Measurements from ENCODE around the gene DHX36.

Gene DHX36

DNA sequence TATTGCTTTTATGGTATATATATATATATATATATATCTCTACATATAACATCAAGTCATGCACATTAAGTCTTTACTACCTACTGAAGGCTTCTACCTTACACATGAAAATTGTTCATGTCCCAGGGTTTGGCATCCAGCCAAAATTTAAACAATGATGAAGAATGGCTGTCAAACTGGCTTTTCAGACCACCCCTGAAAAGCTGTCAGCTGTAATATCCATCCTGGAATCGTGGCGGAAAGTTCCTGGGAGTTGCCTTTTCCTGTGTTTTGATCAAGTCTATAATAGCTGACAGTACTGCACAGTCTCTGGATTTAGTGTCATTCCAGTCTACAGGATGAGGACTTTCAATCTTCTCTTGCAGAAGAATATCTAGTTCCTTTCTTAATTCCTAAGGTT, 48.3 kb downstream of the DHX36 start (continued):
- TF ChIP-seq ZNF404 (tag by site-specific recombination; IDR thresholded peaks at IDR 0.05) (no peak), GLIS1 (tag by site-specific recombination; IDR thresholded peaks at IDR 0.05) (no peak), ZNF791 (tag by site-specific recombination; IDR thresholded peaks at IDR 0.05) (no peak), ZNF133 (tag by site-specific recombination; IDR thresholded peaks at IDR 0.05) (no peak)
- TF ChIP-seq, protein P1, sequence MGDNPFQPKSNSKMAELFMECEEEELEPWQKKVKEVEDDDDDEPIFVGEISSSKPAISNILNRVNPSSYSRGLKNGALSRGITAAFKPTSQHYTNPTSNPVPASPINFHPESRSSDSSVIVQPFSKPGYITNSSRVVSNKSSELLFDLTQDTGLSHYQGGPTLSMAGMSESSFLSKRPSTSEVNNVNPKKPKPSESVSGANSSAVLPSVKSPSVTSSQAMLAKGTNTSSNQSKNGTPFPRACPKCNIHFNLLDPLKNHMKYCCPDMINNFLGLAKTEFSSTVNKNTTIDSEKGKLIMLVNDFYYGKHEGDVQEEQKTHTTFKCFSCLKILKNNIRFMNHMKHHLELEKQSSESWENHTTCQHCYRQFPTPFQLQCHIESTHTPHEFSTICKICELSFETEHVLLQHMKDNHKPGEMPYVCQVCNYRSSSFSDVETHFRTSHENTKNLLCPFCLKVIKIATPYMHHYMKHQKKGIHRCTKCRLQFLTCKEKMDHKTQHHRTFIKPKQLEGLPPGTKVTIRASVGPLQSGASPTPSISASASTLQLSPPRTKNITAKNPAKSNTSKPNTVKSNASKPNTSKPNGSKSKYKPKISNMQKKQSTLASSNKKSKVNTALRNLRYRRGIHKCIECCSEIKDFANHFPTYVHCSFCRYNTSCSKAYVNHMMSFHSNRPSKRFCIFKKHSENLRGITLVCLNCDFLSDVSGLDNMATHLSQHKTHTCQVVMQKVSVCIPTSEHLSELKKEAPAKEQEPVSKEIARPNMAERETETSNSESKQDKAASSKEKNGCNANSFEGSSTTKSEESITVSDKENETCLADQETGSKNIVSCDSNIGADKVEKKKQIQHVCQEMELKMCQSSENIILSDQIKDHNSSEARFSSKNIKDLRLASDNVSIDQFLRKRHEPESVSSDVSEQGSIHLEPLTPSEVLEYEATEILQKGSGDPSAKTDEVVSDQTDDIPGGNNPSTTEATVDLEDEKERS (tag by site-specific recombination; IDR thresholded peaks at IDR 0.05) = no peak

GRCh38 chr3:154275292-154275691, 49.0 kb downstream of the DHX36 start:
- POLR2A ChIA-PET = no interaction called here
- H3K27ac ChIP-seq (ENCODE audit: extremely low read depth, low read depth, low read length) = no peak overlapping the region
- no peaks in the 10 kb centered on the region for H3K4me1 ChIP-seq (ENCODE audit: control insufficient read depth, insufficient read depth, low read length)
- TF ChIP-seq ZNF24 (tag by site-specific recombination; IDR thresholded peaks at IDR 0.05) (no peak), ZNF837 (tag by site-specific recombination; IDR thresholded peaks at IDR 0.05) (no peak)
- H3K36me3 ChIP-seq (ENCODE audit: control insufficient read depth in 2 of 2, insufficient read depth in 1 of 2, low read length in 2 of 2) = peaks cover 31 to 76% of the 10 kb centered on the region in 2 experiments
- H3K9me3 ChIP-seq (ENCODE audit: control insufficient read depth, insufficient read depth, low read depth, low read length) = no peaks in the 10 kb centered on the region
- H3K4me3 ChIP-seq (ENCODE audit: low read depth, low read length) = no peak overlapping the region
- CTCF ChIA-PET = no interaction called here

DNA sequence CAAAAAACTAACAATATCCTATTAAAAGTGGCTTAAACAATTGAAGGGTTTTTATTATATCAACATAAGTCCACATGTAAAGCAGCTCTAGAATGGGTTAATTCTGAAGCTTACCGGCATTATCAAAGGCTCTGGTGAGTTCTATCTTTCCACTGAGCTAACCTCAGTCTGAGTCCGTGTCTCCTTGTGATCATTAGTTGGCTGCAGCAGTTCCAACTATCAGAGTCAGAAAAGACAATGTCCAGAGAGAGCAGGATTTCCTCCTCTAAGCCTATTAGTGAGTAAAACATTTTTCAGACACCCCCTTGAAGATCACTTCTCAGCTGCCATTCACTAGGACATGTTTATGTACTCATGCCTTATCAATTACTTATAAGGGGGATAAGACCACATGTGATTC, 49.9 kb downstream of the DHX36 start:
- POLR2A ChIA-PET = no interaction called here

More for the DNA sequence above, 49.9 kb downstream of the DHX36 start:
- no peaks in the 10 kb centered on the region for H3K9me3 ChIP-seq (ENCODE audit: control insufficient read depth, insufficient read depth, low read depth, low read length)
- CTCF ChIA-PET = no interaction called here
- H3K36me3 ChIP-seq (ENCODE audit: control insufficient read depth in 2 of 2, insufficient read depth in 1 of 2, low read length in 2 of 2) = peaks cover 31 to 76% of the 10 kb centered on the region in 2 experiments
- H3K27ac ChIP-seq (ENCODE audit: extremely low read depth, low read depth, low read length) = no peak overlapping the region
- TF ChIP-seq, protein P2, sequence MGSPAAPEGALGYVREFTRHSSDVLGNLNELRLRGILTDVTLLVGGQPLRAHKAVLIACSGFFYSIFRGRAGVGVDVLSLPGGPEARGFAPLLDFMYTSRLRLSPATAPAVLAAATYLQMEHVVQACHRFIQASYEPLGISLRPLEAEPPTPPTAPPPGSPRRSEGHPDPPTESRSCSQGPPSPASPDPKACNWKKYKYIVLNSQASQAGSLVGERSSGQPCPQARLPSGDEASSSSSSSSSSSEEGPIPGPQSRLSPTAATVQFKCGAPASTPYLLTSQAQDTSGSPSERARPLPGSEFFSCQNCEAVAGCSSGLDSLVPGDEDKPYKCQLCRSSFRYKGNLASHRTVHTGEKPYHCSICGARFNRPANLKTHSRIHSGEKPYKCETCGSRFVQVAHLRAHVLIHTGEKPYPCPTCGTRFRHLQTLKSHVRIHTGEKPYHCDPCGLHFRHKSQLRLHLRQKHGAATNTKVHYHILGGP (tag by site-specific recombination; IDR thresholded peaks at IDR 0.05) = no peak
- TF ChIP-seq ZNF837 (tag by site-specific recombination; IDR thresholded peaks at IDR 0.05) (no peak), CTCF (tag by site-specific recombination; IDR thresholded peaks at IDR 0.05) (no peak), ZNF843 (tag by site-specific recombination; IDR thresholded peaks at IDR 0.05) (no peak), ZXDB (tag by site-specific recombination; IDR thresholded peaks at IDR 0.05) (no peak), ZNF621 (tag by site-specific recombination; IDR thresholded peaks at IDR 0.05) (no peak), ZFP3 (tag by site-specific recombination; IDR thresholded peaks at IDR 0.05; ENCODE audit: low read depth) (no peak), ZNF398 (tag by site-specific recombination; IDR thresholded peaks at IDR 0.05) (no peak), ZNF133 (tag by site-specific recombination; IDR thresholded peaks at IDR 0.05) (no peak), YY1 (tag by site-specific recombination; IDR thresholded peaks at IDR 0.05) (no peak), REPIN1 (tag by site-specific recombination; IDR thresholded peaks at IDR 0.05; ENCODE audit: low read depth) (no peak), ZNF324 (tag by site-specific recombination; IDR thresholded peaks at IDR 0.05) (no peak), GLI4 (tag by site-specific recombination; IDR thresholded peaks at IDR 0.05) (no peak), SP7 (tag by site-specific recombination; IDR thresholded peaks at IDR 0.05) (no peak)
- TF ChIP-seq, protein P3, sequence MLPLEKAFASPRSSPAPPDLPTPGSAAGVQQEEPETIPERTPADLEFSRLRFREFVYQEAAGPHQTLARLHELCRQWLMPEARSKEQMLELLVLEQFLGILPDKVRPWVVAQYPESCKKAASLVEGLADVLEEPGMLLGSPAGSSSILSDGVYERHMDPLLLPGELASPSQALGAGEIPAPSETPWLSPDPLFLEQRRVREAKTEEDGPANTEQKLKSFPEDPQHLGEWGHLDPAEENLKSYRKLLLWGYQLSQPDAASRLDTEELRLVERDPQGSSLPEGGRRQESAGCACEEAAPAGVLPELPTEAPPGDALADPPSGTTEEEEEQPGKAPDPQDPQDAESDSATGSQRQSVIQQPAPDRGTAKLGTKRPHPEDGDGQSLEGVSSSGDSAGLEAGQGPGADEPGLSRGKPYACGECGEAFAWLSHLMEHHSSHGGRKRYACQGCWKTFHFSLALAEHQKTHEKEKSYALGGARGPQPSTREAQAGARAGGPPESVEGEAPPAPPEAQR (tag by site-specific recombination; IDR thresholded peaks at IDR 0.05) = no peak
- TF ChIP-seq, protein P4, sequence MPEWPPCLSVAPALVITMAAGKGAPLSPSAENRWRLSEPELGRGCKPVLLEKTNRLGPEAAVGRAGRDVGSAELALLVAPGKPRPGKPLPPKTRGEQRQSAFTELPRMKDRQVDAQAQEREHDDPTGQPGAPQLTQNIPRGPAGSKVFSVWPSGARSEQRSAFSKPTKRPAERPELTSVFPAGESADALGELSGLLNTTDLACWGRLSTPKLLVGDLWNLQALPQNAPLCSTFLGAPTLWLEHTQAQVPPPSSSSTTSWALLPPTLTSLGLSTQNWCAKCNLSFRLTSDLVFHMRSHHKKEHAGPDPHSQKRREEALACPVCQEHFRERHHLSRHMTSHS (tag by site-specific recombination; IDR thresholded peaks at IDR 0.05) = no peak
- H3K4me3 ChIP-seq (ENCODE audit: low read depth, low read length) = no peak overlapping the region
- H3K4me1 ChIP-seq (ENCODE audit: control insufficient read depth, insufficient read depth, low read length) = no peaks in the 10 kb centered on the region

Measured in HEK293 (cell line).